ENCODE results near the gene CPA4. TPM values are rescaled to one million over a fixed set of nuclear protein-coding genes. Genes with fewer than 3 reads are reported as not detected.

The CPA4 gene
- total RNA-seq, 2 experiments from 2014 or later, result not detected

DNA sequence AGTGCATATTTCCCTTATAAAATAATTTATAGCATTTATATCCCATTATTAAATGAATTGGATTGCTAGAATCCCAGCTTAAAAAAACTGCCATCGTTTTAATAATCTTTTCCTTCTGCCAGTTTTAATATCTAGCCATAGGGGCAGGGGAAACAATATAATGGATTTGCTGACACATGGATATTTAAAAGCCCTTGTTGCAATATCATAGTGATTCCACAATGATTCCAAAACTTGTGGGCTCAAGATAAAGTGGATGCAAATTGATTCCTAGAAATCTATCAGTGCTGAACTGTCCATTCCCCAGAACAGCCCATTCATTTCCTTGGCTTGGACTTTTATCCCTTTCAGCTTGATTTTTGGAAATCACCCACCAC is 23.7 kb upstream of the CPA4 start:
- Mint-ChIP-seq H3K9me3 (ENCODE audit: low read depth) (no peaks in the 10 kb centered on the region), H3K4me1 (no peaks in the 10 kb centered on the region), H3K4me3 (no peak overlapping the region), H3K27me3 (peaks cover 17% of the 10 kb centered on the region), H3K36me3 (no peaks in the 10 kb centered on the region), H3K27ac (no peak overlapping the region)
- DNase-seq (no peak), ATAC-seq (no peak)
- CTCF ChIA-PET, result interaction anchor here (0.6 kb wide), 1 partner anchor 230 kb away, joined by 3 read pairs; no protein-coding TSS in a partner anchor

DNA sequence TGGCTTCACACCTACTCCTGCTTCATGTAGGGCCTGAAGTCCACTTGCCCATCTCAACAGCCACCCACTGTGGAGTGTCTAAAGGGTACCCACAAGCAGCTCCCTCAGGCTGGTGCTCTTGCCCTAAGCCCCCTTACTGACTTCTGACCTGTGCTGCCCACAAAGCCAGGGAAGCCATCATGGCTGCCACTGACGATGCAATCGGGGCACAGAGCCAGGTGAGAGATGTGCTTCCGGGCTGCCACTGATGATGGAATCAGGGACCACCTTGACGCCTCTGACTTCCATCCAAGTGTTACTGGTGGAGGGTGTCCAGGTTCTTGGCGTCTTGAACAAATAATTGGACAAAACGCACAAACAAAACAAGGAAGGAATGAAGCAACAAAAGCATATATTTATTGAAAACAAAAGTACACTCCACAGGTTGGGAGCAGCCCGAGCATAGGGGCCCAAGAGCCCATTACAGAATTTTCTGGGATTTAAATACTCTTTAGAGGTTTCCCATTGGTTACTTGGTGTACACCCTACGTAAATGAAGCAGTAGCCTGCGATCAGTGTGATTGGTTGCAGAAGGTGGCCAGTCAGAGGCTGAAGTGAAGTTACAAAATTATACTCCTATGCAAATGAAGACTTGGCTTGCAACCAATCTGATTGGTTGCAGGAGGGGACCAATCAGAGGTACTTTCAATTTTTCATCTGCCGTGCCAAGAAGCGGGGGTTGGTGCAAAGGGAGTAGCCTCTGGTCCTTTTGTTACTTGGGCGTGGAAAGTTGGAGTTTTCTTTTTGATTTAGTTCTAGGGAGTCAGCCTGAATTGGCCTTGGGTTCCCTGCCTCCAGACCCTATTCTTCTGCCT is 21.8 kb upstream of the CPA4 start:
- peaks cover 22% of the 10 kb centered on the region for H3K27me3 Mint-ChIP-seq
- no peaks in the 10 kb centered on the region for H3K9me3 Mint-ChIP-seq (ENCODE audit: low read depth)
- H3K4me3 Mint-ChIP-seq, result no peak overlapping the region
- CTCF ChIA-PET, result no interaction called here
- ATAC-seq, result no peak
- H3K4me1 Mint-ChIP-seq, result no peaks in the 10 kb centered on the region
- no peaks in the 10 kb centered on the region for H3K36me3 Mint-ChIP-seq
- DNase-seq, result no peak
- no peak overlapping the region for H3K27ac Mint-ChIP-seq

DNA sequence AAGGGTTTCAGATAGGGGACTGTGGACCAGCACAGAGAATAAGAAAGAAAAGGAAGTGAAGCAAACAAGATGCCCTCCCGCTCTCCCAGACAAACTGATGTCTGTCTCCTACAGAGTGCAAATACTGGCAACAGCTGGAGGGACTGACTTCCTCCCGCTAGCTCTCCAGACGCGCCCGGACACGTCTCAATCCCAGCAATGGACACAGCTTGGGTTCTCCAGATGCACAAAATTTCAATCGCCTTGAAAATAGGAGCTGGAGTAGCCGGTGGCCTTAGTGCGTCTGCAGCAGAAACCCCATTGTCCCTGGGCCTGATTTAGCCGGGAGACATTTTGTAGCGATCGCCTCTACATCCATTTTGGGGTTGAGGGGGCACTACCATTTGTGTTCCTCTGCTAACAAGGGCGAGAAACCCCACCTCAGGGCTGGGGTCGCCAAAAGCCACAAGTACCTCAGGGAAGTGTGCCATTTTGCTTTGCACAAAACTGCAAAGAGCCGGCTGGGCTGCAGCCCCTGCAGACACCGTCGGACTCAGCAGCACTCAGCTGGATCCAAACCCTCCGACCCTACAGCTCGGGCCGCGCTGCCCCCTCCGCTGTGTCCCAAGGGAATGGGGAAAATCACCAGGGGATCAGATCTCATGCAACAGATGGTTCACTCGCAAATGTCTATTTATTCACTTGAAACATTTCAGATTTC is 20.4 kb upstream of the CPA4 start:
- Mint-ChIP-seq H3K4me3 (no peak overlapping the region), H3K36me3 (no peaks in the 10 kb centered on the region), H3K27me3 (peaks cover 19% of the 10 kb centered on the region), H3K9me3 (ENCODE audit: low read depth) (no peaks in the 10 kb centered on the region), H3K4me1 (peaks cover 11% of the 10 kb centered on the region), H3K27ac (no peak overlapping the region)
- CTCF ChIA-PET, result no interaction called here
- DNase-seq, result no peak
- no peak for ATAC-seq

DNA sequence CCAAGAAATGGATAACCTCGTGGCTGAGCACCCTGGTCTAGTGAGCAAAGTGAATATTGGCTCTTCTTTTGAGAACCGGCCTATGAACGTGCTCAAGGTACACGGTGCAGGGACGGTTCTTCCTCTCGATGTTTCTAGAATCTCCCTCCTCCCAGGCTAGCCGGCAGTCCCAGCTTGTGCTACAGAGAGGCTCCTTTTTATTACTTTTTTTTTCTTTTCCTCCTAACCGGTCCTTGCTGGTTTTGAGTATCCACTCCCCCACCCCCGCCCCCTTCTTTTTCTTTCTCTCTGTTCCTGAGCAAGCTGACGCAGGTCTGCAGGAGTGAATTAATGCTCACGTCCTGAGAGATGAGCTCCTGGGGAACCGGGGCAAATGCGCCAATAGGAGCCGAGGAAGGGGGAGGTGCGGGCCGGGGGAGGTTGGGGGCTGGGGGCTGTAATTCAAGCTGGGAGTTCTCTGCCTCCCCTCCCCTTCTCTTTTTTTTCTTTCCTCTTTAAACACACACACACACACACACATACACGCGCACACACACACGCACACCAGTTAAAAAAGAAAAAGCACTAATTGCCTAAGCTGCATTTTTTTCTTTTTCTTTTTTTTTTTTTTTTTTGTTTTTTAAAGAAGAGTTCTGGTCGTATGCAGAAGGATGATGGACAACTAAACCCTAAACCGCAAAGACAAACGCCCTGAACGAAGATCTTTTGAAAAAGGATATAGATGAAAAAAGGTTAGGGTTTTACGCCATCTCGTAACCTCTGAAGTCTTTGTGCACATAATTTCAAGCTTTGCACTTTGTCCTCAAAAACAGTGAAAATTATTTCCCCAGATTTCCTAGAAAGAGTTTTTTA is 19.7 kb upstream of the CPA4 start:
- no peaks in the 10 kb centered on the region for H3K9me3 Mint-ChIP-seq (ENCODE audit: low read depth)
- no peak overlapping the region for H3K27ac Mint-ChIP-seq
- no peak for ATAC-seq
- peaks cover 18% of the 10 kb centered on the region for H3K27me3 Mint-ChIP-seq
- H3K4me3 Mint-ChIP-seq, result no peak overlapping the region
- H3K36me3 Mint-ChIP-seq, result no peaks in the 10 kb centered on the region
- peaks cover 12% of the 10 kb centered on the region for H3K4me1 Mint-ChIP-seq
- CTCF ChIA-PET, result interaction anchor here (0.6 kb wide), 1 partner anchor 140 kb away, joined by 4 read pairs; no protein-coding TSS in a partner anchor
- DNase-seq, result no peak

DNA sequence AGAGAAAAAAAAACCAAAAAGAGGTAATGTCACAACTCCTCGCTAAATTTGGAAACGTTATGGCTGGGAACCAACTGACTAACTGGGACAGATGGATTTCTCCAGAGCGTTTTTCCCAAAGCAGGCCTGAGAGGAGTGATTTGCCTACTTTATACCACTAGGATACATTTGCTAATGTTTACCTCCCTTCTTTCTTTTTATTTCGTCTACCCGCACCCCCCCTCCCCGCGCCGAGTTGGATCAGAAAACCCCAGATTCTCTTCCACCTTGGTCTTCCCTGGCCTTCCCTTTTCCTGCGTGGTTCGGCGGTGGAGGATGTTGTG is 19.1 kb upstream of the CPA4 start:
- H3K9me3 Mint-ChIP-seq (ENCODE audit: low read depth), result no peaks in the 10 kb centered on the region
- no peak for ATAC-seq
- H3K27me3 Mint-ChIP-seq, result peaks cover 17% of the 10 kb centered on the region
- no peaks in the 10 kb centered on the region for H3K36me3 Mint-ChIP-seq
- H3K27ac Mint-ChIP-seq, result no peak overlapping the region
- no peak for DNase-seq
- peaks cover 12% of the 10 kb centered on the region for H3K4me1 Mint-ChIP-seq
- no peak overlapping the region for H3K4me3 Mint-ChIP-seq
- CTCF ChIA-PET, result no interaction called here

DNA sequence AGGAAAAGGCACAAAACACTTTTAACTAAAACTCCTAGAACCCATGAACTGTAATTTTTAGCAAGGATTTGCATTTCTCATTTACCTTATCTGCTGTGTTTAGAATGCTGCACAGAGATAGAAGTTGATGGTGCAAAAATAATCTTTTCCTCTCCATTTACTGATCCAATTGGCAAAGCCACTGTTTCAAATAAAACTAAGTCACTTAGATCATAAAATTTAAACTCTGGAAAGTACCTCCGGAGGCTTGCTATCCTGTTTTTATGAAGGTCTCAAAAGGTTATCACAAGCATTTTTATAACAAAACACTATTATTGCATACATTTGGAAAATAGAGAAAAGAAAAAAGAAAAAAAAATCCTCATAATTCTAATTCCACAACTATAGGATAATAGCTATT is 18.7 kb upstream of the CPA4 start:
- no peak overlapping the region for H3K27ac Mint-ChIP-seq
- DNase-seq (no peak), ATAC-seq (no peak)
- no peaks in the 10 kb centered on the region for H3K9me3 Mint-ChIP-seq (ENCODE audit: low read depth)
- H3K4me1 Mint-ChIP-seq, result peaks cover 12% of the 10 kb centered on the region
- H3K4me3 Mint-ChIP-seq, result no peak overlapping the region
- H3K36me3 Mint-ChIP-seq, result no peaks in the 10 kb centered on the region
- peaks cover 17% of the 10 kb centered on the region for H3K27me3 Mint-ChIP-seq
- CTCF ChIA-PET, result no interaction called here

DNA sequence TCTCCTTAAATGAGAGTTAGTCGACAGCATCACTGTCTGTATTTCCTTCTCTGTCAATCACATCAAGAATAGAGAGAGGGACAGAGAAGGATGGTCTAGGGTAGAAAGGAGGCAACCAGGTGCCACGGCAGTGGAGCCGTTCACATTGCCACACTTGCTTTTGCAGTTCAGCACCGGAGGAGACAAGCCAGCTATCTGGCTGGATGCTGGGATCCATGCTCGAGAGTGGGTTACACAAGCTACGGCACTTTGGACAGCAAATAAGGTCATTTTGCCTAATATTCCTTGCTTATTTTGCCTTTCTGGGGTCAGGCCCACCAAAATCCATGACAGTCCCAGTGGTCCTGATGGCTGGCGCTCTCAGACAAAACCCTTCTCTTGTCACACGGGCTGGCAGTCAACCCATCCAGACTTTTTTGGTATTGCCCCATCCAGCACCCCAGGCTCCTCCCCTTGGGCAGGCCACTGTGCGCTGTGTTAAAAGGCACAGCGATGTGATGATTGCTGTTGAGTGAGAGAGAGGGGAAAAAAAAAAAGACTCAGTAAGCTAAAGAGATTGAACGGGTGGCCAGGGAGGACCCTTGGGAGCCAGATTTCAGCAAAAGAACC is 17.9 kb upstream of the CPA4 start:
- no peaks in the 10 kb centered on the region for H3K36me3 Mint-ChIP-seq
- peaks cover 12% of the 10 kb centered on the region for H3K4me1 Mint-ChIP-seq
- no peak for DNase-seq
- CTCF ChIA-PET, result no interaction called here
- peaks cover 17% of the 10 kb centered on the region for H3K27me3 Mint-ChIP-seq
- H3K4me3 Mint-ChIP-seq, result no peak overlapping the region
- H3K27ac Mint-ChIP-seq, result no peak overlapping the region
- no peak for ATAC-seq
- no peaks in the 10 kb centered on the region for H3K9me3 Mint-ChIP-seq (ENCODE audit: low read depth)

DNA sequence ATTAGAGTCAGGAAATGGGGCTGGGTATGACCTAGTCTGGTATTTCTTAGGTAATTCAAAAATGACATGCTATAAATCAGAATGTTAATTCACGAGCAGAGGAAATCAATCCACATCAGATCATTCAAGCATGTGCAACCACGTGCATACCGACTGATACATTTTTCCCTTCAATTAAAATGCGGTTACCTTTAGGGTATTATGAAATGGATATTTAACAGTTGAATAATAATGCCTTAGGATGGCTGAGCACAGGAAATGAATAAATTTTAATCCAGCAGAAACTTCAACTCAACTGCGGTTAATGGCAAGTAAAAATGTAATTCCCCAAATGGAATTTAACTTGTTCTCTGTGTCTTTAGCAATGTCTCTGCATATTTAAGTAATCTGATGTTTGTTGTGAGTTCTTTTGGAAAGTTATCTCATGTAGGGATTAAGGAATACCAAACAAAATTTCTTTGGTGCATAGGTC is 17.1 kb upstream of the CPA4 start:
- no peak for ATAC-seq
- peaks cover 12% of the 10 kb centered on the region for H3K4me1 Mint-ChIP-seq
- H3K27me3 Mint-ChIP-seq, result peaks cover 17% of the 10 kb centered on the region
- H3K27ac Mint-ChIP-seq, result no peak overlapping the region
- no peak overlapping the region for H3K4me3 Mint-ChIP-seq
- no peaks in the 10 kb centered on the region for H3K9me3 Mint-ChIP-seq (ENCODE audit: low read depth)
- H3K36me3 Mint-ChIP-seq, result no peaks in the 10 kb centered on the region
- CTCF ChIA-PET, result no interaction called here
- DNase-seq, result no peak

DNA sequence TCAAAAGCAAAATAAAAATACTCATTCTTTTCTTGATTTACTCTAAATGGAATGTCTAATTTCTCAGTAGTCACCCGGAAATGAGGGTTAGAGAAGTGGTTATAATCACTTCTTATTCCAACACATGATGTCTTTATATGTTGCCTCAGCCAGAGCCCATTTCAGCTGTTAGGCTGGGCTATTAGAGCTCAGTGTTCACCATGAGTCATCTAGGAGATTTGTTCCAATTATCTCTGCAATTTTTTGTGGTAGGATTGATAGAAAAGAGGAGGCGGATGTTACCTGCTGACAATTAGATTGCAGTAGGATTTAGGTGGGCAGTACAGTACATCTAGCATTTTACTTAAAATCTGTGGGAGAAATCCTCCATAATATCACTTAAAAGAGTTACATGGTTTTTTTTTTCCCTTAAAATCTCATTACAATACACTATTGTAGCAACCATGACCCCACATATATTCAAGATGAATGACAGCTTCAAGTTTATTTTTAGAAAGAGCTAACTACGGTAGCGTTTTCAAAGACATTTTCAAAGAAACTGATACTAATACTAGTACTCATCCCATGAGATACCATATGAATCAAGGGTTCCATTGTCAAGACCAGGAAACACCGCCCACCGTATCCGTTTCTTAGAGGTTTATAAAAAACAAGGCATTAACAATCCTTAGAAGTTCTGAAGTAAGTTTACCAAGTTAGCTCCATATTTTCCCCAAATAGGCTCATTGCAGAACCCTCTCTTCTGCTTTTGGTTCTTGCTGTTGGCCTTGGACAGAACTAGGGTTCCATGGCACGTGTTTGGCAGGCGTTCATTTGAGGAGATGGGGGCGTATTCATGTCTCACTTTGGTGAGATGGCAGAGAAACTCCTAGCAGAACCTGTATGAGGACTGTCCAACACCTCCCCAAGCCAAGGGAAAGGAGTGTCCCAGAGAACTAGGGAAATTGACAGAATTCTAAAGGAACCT is 15.9 kb upstream of the CPA4 start:
- no peak overlapping the region for H3K4me3 Mint-ChIP-seq
- H3K9me3 Mint-ChIP-seq (ENCODE audit: low read depth), result no peaks in the 10 kb centered on the region

DNA sequence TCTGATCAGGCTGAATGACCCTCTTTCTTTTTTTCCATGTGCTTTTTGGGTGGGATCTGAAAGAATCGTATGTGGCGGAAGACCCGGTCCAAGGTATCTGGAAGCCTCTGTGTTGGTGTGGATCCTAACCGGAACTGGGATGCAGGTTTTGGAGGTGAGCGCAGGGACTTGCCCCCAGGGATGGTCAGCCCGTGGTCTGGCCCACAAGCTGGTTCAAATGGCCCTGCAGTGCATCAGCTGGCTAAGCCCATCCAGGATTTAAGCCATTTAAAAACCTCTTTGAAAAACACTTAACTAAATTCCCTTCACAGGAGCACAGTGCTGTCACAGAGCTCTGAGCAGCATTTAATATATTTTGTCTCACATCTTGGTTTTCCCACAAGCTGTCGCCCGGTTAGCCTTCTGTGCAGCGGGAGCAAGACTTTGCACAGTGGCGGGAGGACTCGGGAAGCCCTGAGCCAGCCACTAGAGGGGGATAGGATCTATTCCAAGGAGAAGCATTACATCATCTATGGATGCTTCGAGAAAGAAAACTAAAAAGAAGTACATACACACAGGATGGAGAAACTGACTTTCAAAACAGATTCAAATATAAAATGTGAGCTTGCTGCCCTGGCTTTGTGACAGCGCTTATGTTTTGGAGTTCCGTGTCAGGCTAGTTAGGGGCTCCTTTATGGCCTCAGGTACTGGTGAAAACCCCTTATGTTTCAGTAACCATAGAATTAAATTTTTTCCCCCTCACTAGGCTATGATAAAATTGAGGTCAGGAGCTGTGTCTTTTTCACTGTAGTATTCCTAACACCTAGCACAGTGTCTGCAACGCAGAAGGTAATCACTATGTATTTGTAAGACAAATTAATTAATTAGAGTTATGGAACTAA is 15.0 kb upstream of the CPA4 start:
- CTCF ChIA-PET, result interaction anchor here (1.5 kb wide), 1 partner anchor 480 kb away, joined by 3 read pairs; no protein-coding TSS in a partner anchor
- DNase-seq (no peak), ATAC-seq (no peak)
- Mint-ChIP-seq H3K36me3 (no peaks in the 10 kb centered on the region), H3K9me3 (ENCODE audit: low read depth) (no peaks in the 10 kb centered on the region), H3K4me1 (peaks cover 12% of the 10 kb centered on the region), H3K27ac (no peak overlapping the region), H3K4me3 (no peak overlapping the region), H3K27me3 (peaks cover 17% of the 10 kb centered on the region)

More for the DNA sequence above, 15.9 kb upstream of the CPA4 start:
- peaks cover 12% of the 10 kb centered on the region for H3K4me1 Mint-ChIP-seq
- H3K27me3 Mint-ChIP-seq, result peaks cover 17% of the 10 kb centered on the region
- CTCF ChIA-PET, result interaction anchor here (1.5 kb wide), 1 partner anchor 481 kb away, joined by 3 read pairs; no protein-coding TSS in a partner anchor
- ATAC-seq (no peak), DNase-seq (no peak)
- no peaks in the 10 kb centered on the region for H3K36me3 Mint-ChIP-seq
- H3K27ac Mint-ChIP-seq, result no peak overlapping the region

DNA sequence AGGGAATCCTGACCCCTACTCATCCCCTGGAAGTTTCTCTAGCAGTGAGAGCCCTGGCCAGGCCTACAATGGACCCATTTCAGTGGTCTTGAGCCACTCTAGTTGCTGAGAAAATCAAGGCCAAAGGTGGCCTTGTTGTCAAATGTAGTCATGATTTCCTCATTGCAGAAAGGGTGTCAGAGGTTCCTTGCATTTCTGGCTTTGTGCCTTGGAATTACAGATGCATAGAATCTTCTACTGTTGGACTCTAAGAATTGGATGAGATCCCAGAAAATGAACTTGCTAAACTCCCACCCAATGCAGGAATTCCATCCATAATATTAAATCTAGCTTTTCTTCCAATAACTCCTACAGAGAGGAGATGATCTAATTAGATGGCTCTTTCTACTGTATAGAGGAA is 14.1 kb upstream of the CPA4 start:
- H3K4me1 Mint-ChIP-seq, result peaks cover 12% of the 10 kb centered on the region
- DNase-seq (no peak), ATAC-seq (no peak)
- H3K9me3 Mint-ChIP-seq (ENCODE audit: low read depth), result no peaks in the 10 kb centered on the region
- H3K27ac Mint-ChIP-seq, result no peak overlapping the region
- H3K36me3 Mint-ChIP-seq, result no peaks in the 10 kb centered on the region
- H3K27me3 Mint-ChIP-seq, result peaks cover 12% of the 10 kb centered on the region
- CTCF ChIA-PET, result no interaction called here
- no peak overlapping the region for H3K4me3 Mint-ChIP-seq
